Measurements from ENCODE around the gene PRCC. TPM values are rescaled to one million over a fixed set of nuclear protein-coding genes. Genes with fewer than 3 reads are reported as not detected.

The PRCC gene
- total RNA-seq, 4 donors from 2014 or later, result 25.1 to 44.6 (median 30.8) TPM

GRCh38 chr1:156741481-156741983 is 25.8 kb upstream of the PRCC start:
- 58 to 61% methylated on average over 8 of the region's 8 CpGs for WGBS, 2 donors
- peaks cover 0 to 57% (median 15%) of the 10 kb centered on the region in 3 donors for H3K36me3 ChIP-seq

GRCh38 chr1:156742017-156742416 is 25.3 kb upstream of the PRCC start:
- Histone ChIP-seq H3K27ac (peak overlapping the region; percentile 85 to 93 (median 89)), H3K4me1 (peaks cover 0 to 64% (median 26%) of the 10 kb centered on the region in 4 donors), H3K4me3 (no peak overlapping the region), H3K36me3 (peaks cover 0 to 52% (median 15%) of the 10 kb centered on the region in 3 donors), H3K27me3 (no peaks in the 10 kb centered on the region), H3K9me3 (no peaks in the 10 kb centered on the region)
- TF ChIP-seq CTCF (IDR thresholded peaks at IDR 0.05) (no peak), EP300 (IDR thresholded peaks at IDR 0.05) (no peak), POLR2A (IDR thresholded peaks at IDR 0.05) (no peak)
- DNase-seq (ENCODE audit: low spot score in 2 of 2), result no peak
- 81 to 83% methylated on average over 3 of the region's 3 CpGs for WGBS, 2 donors

More at GRCh38 chr1:156741481-156741983, 25.8 kb upstream of the PRCC start:
- Histone ChIP-seq H3K4me1 (peaks cover 0 to 63% (median 24%) of the 10 kb centered on the region in 4 donors), H3K4me3 (peak overlapping the region; percentile 8 to 72 (median 58)), H3K9me3 (no peaks in the 10 kb centered on the region), H3K27me3 (no peaks in the 10 kb centered on the region), H3K27ac (peak overlapping the region; percentile 85 to 93 (median 89))
- TF ChIP-seq POLR2A (IDR thresholded peaks at IDR 0.05), result no peak
- no peak for TF ChIP-seq CTCF (IDR thresholded peaks at IDR 0.05)
- TF ChIP-seq EP300 (IDR thresholded peaks at IDR 0.05), result no peak
- no peak for DNase-seq (ENCODE audit: low spot score in 2 of 2)

GRCh38 chr1:156742801-156743200 is 24.5 kb upstream of the PRCC start:
- Histone ChIP-seq H3K4me1 (peaks cover 0 to 70% (median 32%) of the 10 kb centered on the region in 4 donors), H3K9me3 (no peaks in the 10 kb centered on the region), H3K4me3 (no peak overlapping the region), H3K27ac (peak overlapping the region in 1 of 4 donors; percentile 90), H3K36me3 (peaks cover 0 to 44% (median 15%) of the 10 kb centered on the region in 3 donors), H3K27me3 (no peaks in the 10 kb centered on the region)
- WGBS, 2 donors, result 84 to 95% methylated on average over 4 of the region's 4 CpGs
- TF ChIP-seq CTCF (IDR thresholded peaks at IDR 0.05) (no peak), POLR2A (IDR thresholded peaks at IDR 0.05) (no peak), EP300 (IDR thresholded peaks at IDR 0.05) (no peak)
- DNase-seq (ENCODE audit: low spot score in 2 of 2), result no peak

GRCh38 chr1:156743367-156744302 is 23.7 kb upstream of the PRCC start:
- Histone ChIP-seq H3K4me1 (peaks cover 0 to 78% (median 41%) of the 10 kb centered on the region in 4 donors), H3K27me3 (no peaks in the 10 kb centered on the region), H3K27ac (peak overlapping the region in 2 of 4 donors; percentile 28 to 97), H3K9me3 (no peaks in the 10 kb centered on the region), H3K36me3 (peaks cover 0 to 36% (median 15%) of the 10 kb centered on the region in 3 donors), H3K4me3 (no peak overlapping the region)
- 73 to 74% methylated on average over 14 of the region's 14 CpGs for WGBS, 2 donors
- no peak for DNase-seq (ENCODE audit: low spot score in 2 of 2)
- no peak for TF ChIP-seq POLR2A (IDR thresholded peaks at IDR 0.05)
- TF ChIP-seq EP300 (IDR thresholded peaks at IDR 0.05), result no peak
- no peak for TF ChIP-seq CTCF (IDR thresholded peaks at IDR 0.05)

- TF ChIP-seq EP300 (IDR thresholded peaks at IDR 0.05), result no peak
- H3K4me1 ChIP-seq, result peaks cover 0 to 78% (median 48%) of the 10 kb centered on the region in 4 donors
- no peak for DNase-seq (ENCODE audit: low spot score in 2 of 2)
- peak overlapping the region in 2 of 4 donors; percentile 97 to 100 for H3K27ac ChIP-seq
- H3K9me3 ChIP-seq, result no peaks in the 10 kb centered on the region
- no peaks in the 10 kb centered on the region for H3K27me3 ChIP-seq
- WGBS, 2 donors, result 68 to 71% methylated on average over 4 to 12 of the region's 12 CpGs
- peaks cover 0 to 36% (median 15%) of the 10 kb centered on the region in 3 donors for H3K36me3 ChIP-seq
- H3K4me3 ChIP-seq, result no peak overlapping the region
Observed at GRCh38 chr1:156744344-156744743, 23.0 kb upstream of the PRCC start.
